ENCODE results near the gene ESRRA.

GRCh38 chr11:64264371-64264852, 40.9 kb upstream of the ESRRA start:
- TF ChIP-seq CTCF (IDR thresholded peaks at IDR 0.05) (no peak), POLR2A (IDR thresholded peaks at IDR 0.05) (no peak), EP300 (IDR thresholded peaks at IDR 0.05) (no peak)
